HG02840 (cell line): ENCODE data around the gene HPSE.

Source experiments
- ATAC-seq: cut with Tn5 transposase; IDR thresholded peaks from one replicate; pipeline ENCODE4 v1.9.1; 2021; ENCODE audit warnings: mild to moderate bottlenecking, moderate library complexity, moderate number of reproducible peaks; ENCODE audit not compliant: unreplicated experiment, low FRiP score

HPSE gene

GRCh38 chr4:83252782-83253405 lies 81.8 kb downstream of the HPSE start:
- no peak for ATAC-seq

DNA sequence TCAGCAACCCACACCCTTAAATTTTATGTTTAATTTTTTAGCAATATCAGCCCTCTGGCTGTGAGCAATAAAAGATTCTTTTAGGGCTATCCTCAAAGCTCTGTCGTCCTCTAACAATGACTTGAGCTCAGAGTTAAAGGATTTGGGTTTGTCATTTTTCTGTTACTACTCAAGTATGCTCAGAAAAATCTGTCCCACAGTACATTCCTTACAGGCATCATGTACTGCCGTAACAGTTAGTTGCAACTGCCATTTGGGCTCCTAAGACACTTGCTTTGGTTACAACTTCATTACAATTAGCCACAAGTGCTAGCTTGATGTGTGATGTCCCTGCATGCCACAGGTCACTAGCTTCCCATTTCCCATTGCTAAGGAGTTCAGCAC lies 83.2 kb downstream of the HPSE start:
- ATAC-seq: no peak

DNA sequence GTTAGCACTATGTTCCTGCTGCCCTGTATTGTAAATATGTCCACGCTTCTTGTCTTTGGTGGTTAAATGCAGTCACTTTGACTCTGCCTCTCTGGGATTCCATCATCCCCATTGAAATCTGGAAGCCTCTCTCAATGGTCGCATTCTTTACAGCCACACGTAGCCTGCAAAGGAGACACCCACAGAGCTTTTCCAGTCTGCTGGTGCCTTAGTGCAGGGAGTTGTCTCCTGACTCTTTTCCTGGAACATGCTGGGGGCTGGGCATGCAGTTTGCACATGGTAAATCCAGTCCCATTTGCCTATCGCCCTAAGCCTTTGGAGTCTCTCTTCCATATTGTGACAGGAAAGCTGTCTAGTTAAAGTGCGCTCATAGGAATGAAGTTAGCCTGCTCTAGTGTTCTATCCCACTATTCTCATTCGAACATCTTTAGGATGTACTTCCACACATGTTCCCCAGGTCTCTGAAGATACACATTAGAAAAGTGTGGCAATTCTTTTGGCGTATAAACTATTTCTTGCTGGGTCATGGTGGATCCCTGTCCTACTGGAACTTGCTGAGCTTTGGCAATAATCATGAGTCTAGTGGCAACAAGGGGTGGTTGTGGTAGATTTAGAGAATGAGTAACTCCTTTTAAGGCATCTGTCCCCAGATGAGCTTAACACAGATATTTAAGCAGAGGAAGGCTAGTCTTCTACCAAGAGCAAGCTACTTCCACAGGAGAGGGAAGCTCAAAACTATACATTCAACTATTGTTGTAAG lies 83.8 kb downstream of the HPSE start:
- ATAC-seq: no peak

GRCh38 chr4:83248486-83248885 lies 86.2 kb downstream of the HPSE start:
- ATAC-seq: no peak

DNA sequence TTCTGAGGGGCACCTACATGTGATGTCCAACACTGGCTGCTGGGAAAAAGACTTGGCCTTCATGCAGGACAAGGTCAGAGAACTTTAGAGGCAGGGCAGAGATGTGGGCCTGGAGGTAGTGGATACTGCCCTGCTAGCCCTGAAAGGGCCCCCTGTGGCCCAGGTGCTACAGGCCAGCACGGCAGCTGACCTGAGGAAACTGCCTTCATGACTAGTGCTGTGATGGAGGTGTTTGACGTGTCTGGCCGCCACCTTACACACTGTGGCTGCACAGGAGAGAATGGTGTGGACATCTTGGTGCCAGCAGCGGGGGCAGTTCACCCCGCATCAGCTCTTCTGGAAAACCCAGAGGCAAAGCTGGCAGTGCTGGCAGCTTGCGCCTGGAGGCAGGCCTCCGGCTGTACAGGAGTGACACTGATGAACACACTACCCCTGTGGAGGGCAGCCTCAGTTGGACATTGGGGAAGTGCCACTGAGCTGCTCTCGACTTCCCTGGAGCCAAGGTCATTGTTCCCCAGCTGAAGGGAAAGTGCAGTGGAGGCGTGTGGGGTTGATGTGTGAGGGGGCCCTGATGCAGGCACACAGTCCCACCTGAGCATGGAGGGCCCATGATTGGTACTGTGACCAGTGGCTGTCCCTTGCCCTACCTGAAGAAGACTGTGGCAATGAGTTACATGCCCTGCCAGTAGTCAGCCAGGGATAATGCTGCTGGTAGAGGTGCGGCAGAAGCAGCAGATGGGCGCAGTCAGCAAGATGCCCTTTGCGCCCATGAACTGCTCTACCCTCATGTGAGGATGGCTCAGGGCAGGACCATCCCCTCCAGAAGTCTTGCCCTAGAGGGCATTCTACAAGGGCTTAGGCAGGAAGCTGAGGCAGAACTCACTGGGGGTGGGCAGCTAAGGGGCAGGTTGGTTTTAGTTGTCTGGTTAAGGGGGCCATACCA lies 87.0 kb downstream of the HPSE start:
- ATAC-seq: no peak
